ENCODE data around the gene DAND5. TPM values are rescaled to one million over a fixed set of nuclear protein-coding genes. Genes with fewer than 3 reads are reported as not detected.

DAND5 gene
- total RNA-seq, 1 donor from 2014 or later, result 0.07 TPM

- H3K4me3 Mint-ChIP-seq, result no peak overlapping the region
- peaks cover 65% of the 10 kb centered on the region for H3K27me3 Mint-ChIP-seq (ENCODE audit: insufficient read depth, low read depth)
- peaks cover 100% of the 10 kb centered on the region for H3K27me3 ChIP-seq
- no peaks in the 10 kb centered on the region for H3K79me2 ChIP-seq (ENCODE audit: low read depth)
- no peak overlapping the region for H2AFZ ChIP-seq (replicated peaks)
- H4K20me1 ChIP-seq (ENCODE audit: low read depth), result peaks cover 42% of the 10 kb centered on the region
- no peaks in the 10 kb centered on the region for H3K4me1 ChIP-seq
- no peak for DNase-seq (ENCODE audit: low spot score)
- H3K9me3 ChIP-seq (ENCODE audit: low read depth), result no peaks in the 10 kb centered on the region
- no peaks in the 10 kb centered on the region for H3F3A ChIP-seq (ENCODE audit: low read depth)
- H3K4me1 Mint-ChIP-seq, result peaks cover 6% of the 10 kb centered on the region
- no peak overlapping the region for H3K4me3 ChIP-seq
- no peaks in the 10 kb centered on the region for H3K36me3 Mint-ChIP-seq
- H3K9me3 Mint-ChIP-seq, result peaks cover 5% of the 10 kb centered on the region
- TF ChIP-seq EZH2 (IDR thresholded peaks at IDR 0.05), result no peak
- TF ChIP-seq EZH2phosphoT487 (IDR thresholded peaks at IDR 0.05), result no peak
- TF ChIP-seq CTCF (IDR thresholded peaks at IDR 0.05), result no peak
- no peak overlapping the region for H3K27ac Mint-ChIP-seq
- H3K4me2 ChIP-seq, result no peak overlapping the region
- H3K27ac ChIP-seq, result no peak overlapping the region
- H3K9ac ChIP-seq, result no peak overlapping the region
- H3K36me3 ChIP-seq, result no peaks in the 10 kb centered on the region
Observed at GRCh38 chr19:13005861-13006370, 36.5 kb downstream of the DAND5 start.

- Mint-ChIP-seq H3K4me1 (peaks cover 4% of the 10 kb centered on the region), H3K27ac (no peak overlapping the region), H3K4me3 (no peak overlapping the region), H3K27me3 (ENCODE audit: insufficient read depth, low read depth) (peaks cover 68% of the 10 kb centered on the region), H3K9me3 (peaks cover 2% of the 10 kb centered on the region), H3K36me3 (no peaks in the 10 kb centered on the region)
- H3K4me2 ChIP-seq, result no peak overlapping the region
- no peaks in the 10 kb centered on the region for H3K4me1 ChIP-seq
- peaks cover 49% of the 10 kb centered on the region for H4K20me1 ChIP-seq (ENCODE audit: low read depth)
- no peak overlapping the region for H3K9ac ChIP-seq
- TF ChIP-seq EZH2phosphoT487 (IDR thresholded peaks at IDR 0.05), result no peak
- no peak for TF ChIP-seq EZH2 (IDR thresholded peaks at IDR 0.05)
- TF ChIP-seq CTCF (IDR thresholded peaks at IDR 0.05), result no peak
- no peak overlapping the region for H3K4me3 ChIP-seq
- peaks cover 100% of the 10 kb centered on the region for H3K27me3 ChIP-seq
- no peaks in the 10 kb centered on the region for H3K79me2 ChIP-seq (ENCODE audit: low read depth)
- no peaks in the 10 kb centered on the region for H3F3A ChIP-seq (ENCODE audit: low read depth)
- H2AFZ ChIP-seq (replicated peaks), result no peak overlapping the region
- no peak for DNase-seq (ENCODE audit: low spot score)
- no peaks in the 10 kb centered on the region for H3K36me3 ChIP-seq
- H3K9me3 ChIP-seq (ENCODE audit: low read depth), result no peaks in the 10 kb centered on the region
- no peak overlapping the region for H3K27ac ChIP-seq
Observed at GRCh38 chr19:13006431-13007281, 37.3 kb downstream of the DAND5 start.

GRCh38 chr19:13007292-13008045 is 38.1 kb downstream of the DAND5 start:
- peaks cover 100% of the 10 kb centered on the region for H3K27me3 ChIP-seq
- Mint-ChIP-seq H3K4me3 (no peak overlapping the region), H3K27ac (no peak overlapping the region), H3K27me3 (ENCODE audit: insufficient read depth, low read depth) (peaks cover 74% of the 10 kb centered on the region), H3K9me3 (peaks cover 2% of the 10 kb centered on the region), H3K36me3 (no peaks in the 10 kb centered on the region), H3K4me1 (peaks cover 4% of the 10 kb centered on the region)
- H3K4me2 ChIP-seq, result no peak overlapping the region
- DNase-seq (ENCODE audit: low spot score), result no peak
- no peak overlapping the region for H3K4me3 ChIP-seq
- H4K20me1 ChIP-seq (ENCODE audit: low read depth), result peaks cover 57% of the 10 kb centered on the region
- H3K9me3 ChIP-seq (ENCODE audit: low read depth), result no peaks in the 10 kb centered on the region
- H3K79me2 ChIP-seq (ENCODE audit: low read depth), result no peaks in the 10 kb centered on the region
- H3K27ac ChIP-seq, result no peak overlapping the region
- TF ChIP-seq EZH2phosphoT487 (IDR thresholded peaks at IDR 0.05) (peak; percentile 36), CTCF (IDR thresholded peaks at IDR 0.05) (no peak)
- H3F3A ChIP-seq (ENCODE audit: low read depth), result no peaks in the 10 kb centered on the region
- H3K9ac ChIP-seq, result no peak overlapping the region
- H2AFZ ChIP-seq (replicated peaks), result no peak overlapping the region
- no peaks in the 10 kb centered on the region for H3K4me1 ChIP-seq
- H3K36me3 ChIP-seq, result no peaks in the 10 kb centered on the region
